ENCODE data around the gene SLC45A1.
A peak's percentile ranks its signal among the peaks of the same experiment; 100 is the strongest.

SLC45A1 gene

GRCh38 chr1:8323706-8324105 is 5.8 kb downstream of the SLC45A1 start:
- Histone ChIP-seq H3K9ac (ENCODE audit: low read length in 5 of 5) (peak overlapping the region in 1 of 5 donors; percentile 9), H3K4me3 (ENCODE audit: low read depth in 1 of 5, low read length in 5 of 5) (peak overlapping the region in 3 of 5 donors; percentile 17 to 24 (median 21)), H3K27ac (ENCODE audit: low read depth, low read length) (no peak overlapping the region), H3K9me3 (ENCODE audit: control insufficient read depth in 5 of 5, low read length in 5 of 5) (no peaks in the 10 kb centered on the region), H3K36me3 (ENCODE audit: control insufficient read depth in 5 of 5, insufficient read depth in 5 of 5, low read length in 5 of 5) (peaks cover 0 to 8% (median 6%) of the 10 kb centered on the region in 5 donors), H3K27me3 (ENCODE audit: control insufficient read depth in 5 of 5, insufficient read depth in 4 of 5, low read length in 5 of 5) (peaks cover 0 to 1% (median under 1%) of the 10 kb centered on the region in 5 donors), H3K4me1 (ENCODE audit: control insufficient read depth in 5 of 5, insufficient read depth in 5 of 5, low read length in 5 of 5) (peaks cover 0 to 19% (median 10%) of the 10 kb centered on the region in 5 donors)

- Histone ChIP-seq H3K9ac (ENCODE audit: low read length in 5 of 5) (peak overlapping the region in 1 of 5 donors; percentile 9), H3K9me3 (ENCODE audit: control insufficient read depth in 5 of 5, low read length in 5 of 5) (no peaks in the 10 kb centered on the region), H3K27me3 (ENCODE audit: control insufficient read depth in 5 of 5, insufficient read depth in 4 of 5, low read length in 5 of 5) (no peaks in the 10 kb centered on the region), H3K4me1 (ENCODE audit: control insufficient read depth in 5 of 5, insufficient read depth in 5 of 5, low read length in 5 of 5) (peaks cover 0 to 18% (median 10%) of the 10 kb centered on the region in 5 donors), H3K27ac (ENCODE audit: low read depth, low read length) (no peak overlapping the region), H3K36me3 (ENCODE audit: control insufficient read depth in 5 of 5, insufficient read depth in 5 of 5, low read length in 5 of 5) (peaks cover 0 to 8% (median 6%) of the 10 kb centered on the region in 5 donors), H3K4me3 (ENCODE audit: low read depth in 1 of 5, low read length in 5 of 5) (peak overlapping the region in 1 of 5 donors; percentile 24)
Observed at GRCh38 chr1:8324176-8324810, 6.4 kb downstream of the SLC45A1 start.

GRCh38 chr1:8325771-8326170 is 7.9 kb downstream of the SLC45A1 start:
- Histone ChIP-seq H3K9ac (ENCODE audit: low read length in 5 of 5) (no peak overlapping the region), H3K4me1 (ENCODE audit: control insufficient read depth in 5 of 5, insufficient read depth in 5 of 5, low read length in 5 of 5) (peaks cover 0 to 18% (median 10%) of the 10 kb centered on the region in 5 donors), H3K9me3 (ENCODE audit: control insufficient read depth in 5 of 5, low read length in 5 of 5) (no peaks in the 10 kb centered on the region), H3K4me3 (ENCODE audit: low read depth in 1 of 5, low read length in 5 of 5) (no peak overlapping the region), H3K36me3 (ENCODE audit: control insufficient read depth in 5 of 5, insufficient read depth in 5 of 5, low read length in 5 of 5) (peaks cover 0 to 8% (median 6%) of the 10 kb centered on the region in 5 donors), H3K27ac (ENCODE audit: low read depth, low read length) (no peak overlapping the region), H3K27me3 (ENCODE audit: control insufficient read depth in 5 of 5, insufficient read depth in 4 of 5, low read length in 5 of 5) (no peaks in the 10 kb centered on the region)

- peaks cover 0 to 18% (median 10%) of the 10 kb centered on the region in 5 donors for H3K4me1 ChIP-seq (ENCODE audit: control insufficient read depth in 5 of 5, insufficient read depth in 5 of 5, low read length in 5 of 5)
Observed at GRCh38 chr1:8326265-8326664, 8.4 kb downstream of the SLC45A1 start.

GRCh38 chr1:8328271-8328670 is 10.4 kb downstream of the SLC45A1 start:
- peaks cover 0 to 8% (median 6%) of the 10 kb centered on the region in 5 donors for H3K36me3 ChIP-seq (ENCODE audit: control insufficient read depth in 5 of 5, insufficient read depth in 5 of 5, low read length in 5 of 5)
- peaks cover 0 to 18% (median 10%) of the 10 kb centered on the region in 5 donors for H3K4me1 ChIP-seq (ENCODE audit: control insufficient read depth in 5 of 5, insufficient read depth in 5 of 5, low read length in 5 of 5)

More at GRCh38 chr1:8326265-8326664, 8.4 kb downstream of the SLC45A1 start:
- Histone ChIP-seq H3K9ac (ENCODE audit: low read length in 5 of 5) (no peak overlapping the region), H3K4me3 (ENCODE audit: low read depth in 1 of 5, low read length in 5 of 5) (no peak overlapping the region), H3K27me3 (ENCODE audit: control insufficient read depth in 5 of 5, insufficient read depth in 4 of 5, low read length in 5 of 5) (no peaks in the 10 kb centered on the region), H3K36me3 (ENCODE audit: control insufficient read depth in 5 of 5, insufficient read depth in 5 of 5, low read length in 5 of 5) (peaks cover 0 to 8% (median 6%) of the 10 kb centered on the region in 5 donors), H3K9me3 (ENCODE audit: control insufficient read depth in 5 of 5, low read length in 5 of 5) (no peaks in the 10 kb centered on the region), H3K27ac (ENCODE audit: low read depth, low read length) (no peak overlapping the region)

GRCh38 chr1:8329439-8329838 is 11.5 kb downstream of the SLC45A1 start:
- peaks cover 0 to 8% (median 2%) of the 10 kb centered on the region in 5 donors for H3K4me1 ChIP-seq (ENCODE audit: control insufficient read depth in 5 of 5, insufficient read depth in 5 of 5, low read length in 5 of 5)
- H3K27ac ChIP-seq (ENCODE audit: low read depth, low read length): no peak overlapping the region
- no peak overlapping the region for H3K9ac ChIP-seq (ENCODE audit: low read length in 5 of 5)
- H3K9me3 ChIP-seq (ENCODE audit: control insufficient read depth in 5 of 5, low read length in 5 of 5): no peaks in the 10 kb centered on the region
- peaks cover 0 to 8% (median 6%) of the 10 kb centered on the region in 5 donors for H3K36me3 ChIP-seq (ENCODE audit: control insufficient read depth in 5 of 5, insufficient read depth in 5 of 5, low read length in 5 of 5)
- H3K4me3 ChIP-seq (ENCODE audit: low read depth in 1 of 5, low read length in 5 of 5): no peak overlapping the region
- no peaks in the 10 kb centered on the region for H3K27me3 ChIP-seq (ENCODE audit: control insufficient read depth in 5 of 5, insufficient read depth in 4 of 5, low read length in 5 of 5)

More at GRCh38 chr1:8328271-8328670, 10.4 kb downstream of the SLC45A1 start:
- no peaks in the 10 kb centered on the region for H3K9me3 ChIP-seq (ENCODE audit: control insufficient read depth in 5 of 5, low read length in 5 of 5)
- no peak overlapping the region for H3K4me3 ChIP-seq (ENCODE audit: low read depth in 1 of 5, low read length in 5 of 5)
- H3K27me3 ChIP-seq (ENCODE audit: control insufficient read depth in 5 of 5, insufficient read depth in 4 of 5, low read length in 5 of 5): no peaks in the 10 kb centered on the region
- no peak overlapping the region for H3K9ac ChIP-seq (ENCODE audit: low read length in 5 of 5)
- no peak overlapping the region for H3K27ac ChIP-seq (ENCODE audit: low read depth, low read length)

- Histone ChIP-seq H3K27me3 (ENCODE audit: control insufficient read depth in 5 of 5, insufficient read depth in 4 of 5, low read length in 5 of 5) (no peaks in the 10 kb centered on the region), H3K9me3 (ENCODE audit: control insufficient read depth in 5 of 5, low read length in 5 of 5) (no peaks in the 10 kb centered on the region), H3K27ac (ENCODE audit: low read depth, low read length) (no peak overlapping the region), H3K36me3 (ENCODE audit: control insufficient read depth in 5 of 5, insufficient read depth in 5 of 5, low read length in 5 of 5) (peaks cover 0 to 8% (median 6%) of the 10 kb centered on the region in 5 donors), H3K4me3 (ENCODE audit: low read depth in 1 of 5, low read length in 5 of 5) (no peak overlapping the region), H3K4me1 (ENCODE audit: control insufficient read depth in 5 of 5, insufficient read depth in 5 of 5, low read length in 5 of 5) (peaks cover 0 to 3% (median 2%) of the 10 kb centered on the region in 5 donors), H3K9ac (ENCODE audit: low read length in 5 of 5) (no peak overlapping the region)
Observed at GRCh38 chr1:8329858-8330257, 11.9 kb downstream of the SLC45A1 start.

- Histone ChIP-seq H3K4me1 (ENCODE audit: control insufficient read depth in 5 of 5, insufficient read depth in 5 of 5, low read length in 5 of 5) (peaks cover 0 to 2% (median 0%) of the 10 kb centered on the region in 5 donors), H3K36me3 (ENCODE audit: control insufficient read depth in 5 of 5, insufficient read depth in 5 of 5, low read length in 5 of 5) (peaks cover 0 to 12% (median 6%) of the 10 kb centered on the region in 5 donors), H3K9me3 (ENCODE audit: control insufficient read depth in 5 of 5, low read length in 5 of 5) (no peaks in the 10 kb centered on the region), H3K27ac (ENCODE audit: low read depth, low read length) (no peak overlapping the region), H3K4me3 (ENCODE audit: low read depth in 1 of 5, low read length in 5 of 5) (no peak overlapping the region), H3K9ac (ENCODE audit: low read length in 5 of 5) (no peak overlapping the region), H3K27me3 (ENCODE audit: control insufficient read depth in 5 of 5, insufficient read depth in 4 of 5, low read length in 5 of 5) (no peaks in the 10 kb centered on the region)
Observed at GRCh38 chr1:8330271-8331125, 12.6 kb downstream of the SLC45A1 start.

- Histone ChIP-seq H3K36me3 (ENCODE audit: control insufficient read depth in 5 of 5, insufficient read depth in 5 of 5, low read length in 5 of 5) (peaks cover 0 to 5% (median 0%) of the 10 kb centered on the region in 5 donors), H3K4me1 (ENCODE audit: control insufficient read depth in 5 of 5, insufficient read depth in 5 of 5, low read length in 5 of 5) (peaks cover 0 to 2% (median 0%) of the 10 kb centered on the region in 5 donors)
Observed at GRCh38 chr1:8332806-8333205, 14.9 kb downstream of the SLC45A1 start.

More at GRCh38 chr1:8332806-8333205, 14.9 kb downstream of the SLC45A1 start:
- Histone ChIP-seq H3K27ac (ENCODE audit: low read depth, low read length) (no peak overlapping the region), H3K9ac (ENCODE audit: low read length in 5 of 5) (no peak overlapping the region), H3K9me3 (ENCODE audit: control insufficient read depth in 5 of 5, low read length in 5 of 5) (no peaks in the 10 kb centered on the region), H3K4me3 (ENCODE audit: low read depth in 1 of 5, low read length in 5 of 5) (no peak overlapping the region), H3K27me3 (ENCODE audit: control insufficient read depth in 5 of 5, insufficient read depth in 4 of 5, low read length in 5 of 5) (no peaks in the 10 kb centered on the region)

Measured in subcutaneous abdominal adipose tissue (tissue), 5 donors.